IPS DF 19.7 (cell line): ENCODE data around the gene SPACDR.

ENCODE experiments used
- DNase-seq: peaks from one replicate; pipeline ENCODE4 v3.0.0-alpha.2; 2013; ENCODE audit warnings: low read depth, low spot score

The SPACDR gene

DNA sequence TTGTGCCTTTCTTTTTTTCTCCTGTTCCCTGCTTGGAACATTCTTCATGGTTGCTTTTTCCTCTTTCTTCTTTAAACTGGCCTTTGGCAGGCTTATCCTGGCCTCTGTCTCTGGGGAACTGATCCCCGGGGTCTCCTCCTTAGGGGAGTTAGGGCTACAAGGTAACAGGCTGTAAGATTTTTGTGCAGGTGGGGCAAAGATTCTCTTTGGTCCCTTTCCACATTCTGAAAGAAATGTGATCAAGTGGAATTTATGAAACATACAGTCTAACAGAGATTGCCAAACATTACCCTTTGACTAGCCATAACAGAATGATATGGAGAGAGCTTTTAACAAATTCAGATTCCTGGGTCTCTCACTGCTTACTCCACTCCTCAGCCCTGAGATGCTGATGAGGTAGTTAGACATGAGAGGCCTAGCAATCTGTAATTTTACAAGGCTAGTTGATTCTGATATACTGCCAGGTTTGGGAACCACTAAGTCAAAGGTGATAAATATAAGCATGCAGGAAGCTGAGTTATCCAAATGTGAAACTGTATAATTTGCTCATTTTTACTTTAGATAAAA, 44.3 kb downstream of the SPACDR start:
- no peak for DNase-seq

DNA sequence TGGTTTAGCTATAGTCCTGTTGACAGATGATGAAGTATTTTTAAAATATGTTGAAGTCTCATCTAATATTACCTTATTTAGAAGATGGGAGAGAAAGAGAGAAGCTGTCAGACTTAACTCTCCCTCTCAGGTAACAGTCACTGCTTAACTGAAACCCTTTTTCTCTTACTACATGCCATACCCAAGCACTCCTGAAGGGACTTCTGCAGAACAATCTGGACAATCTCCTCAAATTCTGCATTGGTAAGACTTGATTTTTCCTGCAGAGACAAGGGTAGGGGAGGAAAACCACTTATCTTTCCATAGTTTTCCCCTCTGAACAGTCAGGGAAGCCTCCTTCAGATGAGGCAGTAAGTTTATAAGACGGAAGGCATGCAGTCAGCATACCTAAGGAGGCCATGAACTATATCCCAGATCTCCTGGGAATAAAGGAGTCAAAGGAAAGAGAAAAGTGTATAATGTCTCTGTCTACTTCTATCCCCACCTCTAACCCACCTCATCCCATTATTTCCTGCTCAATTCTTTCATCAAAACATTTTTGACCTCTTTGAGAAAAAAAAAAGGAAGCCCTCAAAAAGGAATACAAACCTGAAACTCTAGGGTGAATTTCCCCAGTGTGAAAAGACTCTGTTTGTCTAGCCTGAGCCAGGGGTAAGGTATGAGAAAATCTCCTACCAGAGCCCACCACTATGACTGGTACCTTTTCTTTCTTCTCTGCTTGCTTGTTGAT, 45.0 kb downstream of the SPACDR start:
- no peak for DNase-seq

GRCh38 chr7:100415448-100415847, 48.6 kb downstream of the SPACDR start:
- no peak for DNase-seq

- DNase-seq = no peak
Measured at GRCh38 chr7:100413889-100414288, 50.2 kb downstream of the SPACDR start.

GRCh38 chr7:100413346-100413745, 50.7 kb downstream of the SPACDR start:
- DNase-seq = no peak

DNA sequence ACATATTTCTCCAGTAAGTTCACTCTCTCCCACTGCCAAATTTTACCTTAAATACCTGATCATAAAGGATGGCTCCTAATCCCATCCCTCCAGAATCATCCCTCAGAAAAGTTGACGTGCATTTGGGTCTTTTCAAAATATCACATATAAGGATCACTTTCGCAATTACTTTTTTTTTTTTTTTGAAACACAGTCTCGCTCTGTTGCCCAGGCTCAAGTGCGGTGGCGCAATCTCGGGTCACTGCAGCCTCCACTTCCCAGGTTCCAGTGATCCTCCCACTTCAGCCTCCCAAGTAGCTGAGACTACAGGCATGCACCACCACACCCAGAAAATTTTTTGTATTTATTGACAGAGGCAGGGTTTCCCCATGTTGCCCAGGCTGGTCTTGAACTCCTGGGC, 53.0 kb downstream of the SPACDR start:
- DNase-seq = no peak

- DNase-seq = no peak
Measured at GRCh38 chr7:100407285-100408180, 56.5 kb downstream of the SPACDR start.

DNA sequence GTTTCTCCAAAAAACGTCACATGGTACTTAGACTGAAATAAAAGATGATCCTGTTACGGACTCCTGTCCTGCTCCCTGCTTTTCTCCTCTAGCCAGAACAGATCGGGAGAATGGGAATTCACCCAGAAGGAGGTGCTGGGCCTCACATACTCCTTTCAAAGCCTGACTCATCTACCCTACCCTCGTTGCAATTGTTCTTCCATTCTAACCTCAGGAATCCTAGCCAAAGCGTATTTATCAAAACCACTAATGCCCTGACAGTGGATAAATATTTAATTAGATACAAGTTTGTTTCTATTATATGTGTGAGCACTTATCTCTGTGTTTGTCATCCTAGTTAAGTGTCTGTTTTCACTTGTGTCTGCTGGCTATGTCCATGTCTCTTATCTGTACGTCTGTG, 57.3 kb downstream of the SPACDR start:
- no peak for DNase-seq
